Kidney (tissue), 14 donors: Measurements from ENCODE around the gene TPST1. TPM values are rescaled to one million over a fixed set of nuclear protein-coding genes. Genes with fewer than 3 reads are reported as not detected.

ENCODE experiments used
- DNase-seq, 5 donors: peaks; one replicate each; pipeline ENCODE4 v3.0.0-alpha.2; 2013 to 2020
- FAIRE-seq: peaks from 2 replicates; lab custom pipeline; 2012; peaks lifted over from hg19 to GRCh38; lab: Jason Lieb, UNC
- H3K27ac ChIP-seq, 2 donors: one replicate each; pipeline ENCODE4 v1.7.0; 2013; ENCODE audit warnings: low read depth in 2 of 2, low read length in 2 of 2, inconsistent platforms in 1 of 2
- H3K27me3 ChIP-seq: one replicate; pipeline ENCODE4 v1.7.1; 2013; ENCODE audit warnings: low read length, inconsistent platforms; ENCODE audit not compliant: control insufficient read depth, insufficient read depth
- H3K36me3 ChIP-seq, 3 donors: one replicate each; pipeline versions ENCODE4 v1.7.0 to v1.7.1; 2013; ENCODE audit warnings: low read length in 3 of 3, control low read depth in 1 of 3, inconsistent platforms in 1 of 3; ENCODE audit not compliant: insufficient read depth in 3 of 3, control insufficient read depth in 2 of 3
- H3K4me1 ChIP-seq, 3 donors: one replicate each; pipeline versions ENCODE4 v1.7.0 to v1.7.1; 2013; ENCODE audit warnings: low read length in 3 of 3, inconsistent platforms in 1 of 3, low read depth in 1 of 3; ENCODE audit not compliant: control insufficient read depth in 2 of 3, insufficient read depth in 2 of 3
- H3K4me3 ChIP-seq, 3 donors: one replicate each; pipeline versions ENCODE4 v1.7.0 to v1.8.1; 2013; ENCODE audit warnings: low read length in 3 of 3, control low read depth in 1 of 3, inconsistent platforms in 1 of 3
- H3K9ac ChIP-seq, 3 donors: one replicate each; pipeline versions ENCODE4 v1.7.0 to v1.7.1; 2013; ENCODE audit warnings: low read length in 3 of 3, control low read depth in 1 of 3, inconsistent platforms in 1 of 3
- H3K9me3 ChIP-seq, 3 donors: one replicate each; pipeline versions ENCODE4 v1.7.0 to v1.7.1; 2013; ENCODE audit warnings: low read length in 3 of 3, control low read depth in 1 of 3, inconsistent platforms in 1 of 3; ENCODE audit not compliant: control insufficient read depth in 2 of 3, insufficient read depth in 1 of 3
- CTCF ChIP-seq: IDR thresholded peaks from 3 replicates; pipeline ENCODE4 v1.5.1; 2012; ENCODE audit warnings: mild to moderate bottlenecking, moderate library complexity, borderline replicate concordance; ENCODE audit not compliant: insufficient read depth; ENCODE audit errors: extremely low read depth
- intact Hi-C: fragments of 100-400 bp; cut with DNase I; formaldehyde crosslinking; loops from one replicate; pipeline ENCODE4 v1.11.1; 2022
- polyA plus RNA-seq: library from polyadenylated mRNA; stranded (reverse); fragments of 350-450 nt; fragmentation: Illumina TruSeq; extraction: RNeasy Lipid Tissue Mini Kit (QIAGEN cat#74804); gene quantifications from one replicate; pipeline ENCODE4 v1.2.3, GENCODE V29; 2014; ENCODE audit warnings: low read depth, low replicate concordance; ENCODE audit not compliant: insufficient read depth
- total RNA-seq: library from RNA; stranded (reverse); fragmentation: NEBNext Ultra II Directional; extraction: Animal tissue kit (Norgen Biotek cat#: 25700); gene quantifications from one replicate; pipeline ENCODE4 v1.2.1, GENCODE V29; 2021
- donor health status: control.
- donor health status: control.
- donor health status: control.
- donor health status: control.
- donor health status: control.
- donor health status: DM: yes; HTN: yes; CAD: no.
- donor health status: Normal renal cell carcinoma (clear cell type).

The TPST1 gene
- total and polyA plus RNA-seq, 2 donors from 2014 or later: 23.6 to 35.7 TPM

GRCh38 chr7:66239467-66239856, 34.3 kb downstream of the TPST1 start:
- TF ChIP-seq CTCF: no peak
- Histone ChIP-seq H3K27me3 (no peaks in the 10 kb centered on the region), H3K9me3 (no peaks in the 10 kb centered on the region), H3K27ac (no peak overlapping the region), H3K9ac (no peak overlapping the region), H3K36me3 (no peaks in the 10 kb centered on the region), H3K4me1 (peaks cover 6 to 25% (median 15%) of the 10 kb centered on the region in 3 donors), H3K4me3 (no peak overlapping the region)
- no peak for DNase-seq
- no peak for FAIRE-seq
- intact Hi-C loops: no loop called here

- Histone ChIP-seq H3K4me1 (peaks cover 0 to 2% (median 0%) of the 10 kb centered on the region in 3 donors), H3K27ac (no peak overlapping the region), H3K9me3 (no peaks in the 10 kb centered on the region), H3K36me3 (no peaks in the 10 kb centered on the region), H3K27me3 (no peaks in the 10 kb centered on the region), H3K4me3 (no peak overlapping the region), H3K9ac (no peak overlapping the region)
- no peak for DNase-seq
- intact Hi-C loops: no loop called here
- no peak for TF ChIP-seq CTCF
- FAIRE-seq: no peak
These were observed 39.9 kb downstream of the TPST1 start for GRCh38 chr7:66245008-66245407.

- intact Hi-C loops: no loop called here
- no peak for TF ChIP-seq CTCF
- Histone ChIP-seq H3K9me3 (no peaks in the 10 kb centered on the region), H3K27me3 (no peaks in the 10 kb centered on the region), H3K9ac (no peak overlapping the region), H3K4me3 (no peak overlapping the region), H3K36me3 (no peaks in the 10 kb centered on the region), H3K27ac (no peak overlapping the region), H3K4me1 (no peaks in the 10 kb centered on the region)
- no peak for FAIRE-seq
- DNase-seq: no peak
These were observed 41.5 kb downstream of the TPST1 start for GRCh38 chr7:66246554-66247171.
